PC-9 (cell line): Measurements from ENCODE around the gene NR4A3.

ENCODE experiments used
- CTCF ChIP-seq: fragments of 200-600 bp; sonication (generic); conservative IDR thresholded peaks from 2 replicates; pipeline ENCODE4 v1.6.1; 2017; ENCODE audit warnings: mixed run types, antibody characterized with exemption, mild to moderate bottlenecking, moderate library complexity
- EZH2 ChIP-seq: fragments of 200-600 bp; sonication (generic); IDR thresholded peaks from 2 replicates; pipeline ENCODE4 v1.8.0; 2017; ENCODE audit warnings: antibody characterized with exemption, low read depth

DNA sequence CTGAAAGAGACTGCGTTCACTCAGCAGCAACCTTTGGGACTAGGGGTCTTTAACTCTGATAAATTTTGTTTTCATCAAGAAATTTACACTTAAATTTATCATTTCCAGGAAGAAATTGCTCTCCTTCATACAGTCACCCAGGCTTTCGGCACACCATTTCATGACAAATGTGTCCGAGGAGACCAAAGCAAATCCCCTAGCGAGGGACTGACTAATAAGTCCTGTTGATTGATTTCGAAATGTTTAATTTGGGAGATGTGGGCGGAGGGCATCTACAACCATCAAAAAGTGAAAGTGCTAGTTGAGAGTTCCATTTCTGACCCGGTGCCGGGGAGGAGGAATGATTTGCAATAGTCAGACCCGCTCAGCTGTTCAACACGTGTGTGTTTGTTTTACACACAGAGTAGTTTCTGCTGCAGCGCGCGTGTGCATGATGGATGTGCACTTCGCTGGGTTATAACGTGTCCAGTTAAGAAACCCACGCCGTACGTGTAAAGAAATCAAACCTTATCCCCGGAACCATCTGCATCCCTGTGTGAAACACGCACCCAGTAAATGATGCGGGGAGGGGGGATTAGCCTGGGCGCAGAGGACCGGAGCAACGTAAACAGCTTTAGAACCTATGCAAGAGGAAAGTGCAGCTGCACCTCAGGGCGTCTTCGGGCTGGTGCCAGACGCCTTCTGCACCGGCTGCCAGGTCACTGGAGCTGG lies 845 bp upstream of the NR4A3 start:
- TF ChIP-seq CTCF (no peak), EZH2 (no peak)
